ENCODE measurements around the gene AP1S3.

The AP1S3 gene

DNA sequence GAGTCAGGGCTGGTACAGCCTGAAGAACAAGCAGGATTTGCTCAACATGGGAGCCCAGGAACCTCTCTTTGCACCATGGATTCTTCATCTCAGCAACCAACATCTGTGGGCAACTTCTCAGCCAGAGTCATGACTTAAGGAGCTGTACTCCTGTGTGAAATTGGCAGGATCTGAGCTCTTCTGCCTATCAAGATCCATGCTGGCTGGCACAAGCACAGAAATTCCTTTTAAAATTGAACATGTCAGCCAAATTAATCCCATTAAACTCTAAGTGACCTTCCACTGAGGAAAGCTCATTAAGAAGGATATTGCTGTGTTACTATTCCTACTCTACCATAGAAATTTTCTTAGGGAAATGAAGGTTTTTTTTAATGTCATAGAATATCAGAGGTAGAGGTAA is 124.7 kb downstream of the AP1S3 start:
- DNase-seq = no peak

DNA sequence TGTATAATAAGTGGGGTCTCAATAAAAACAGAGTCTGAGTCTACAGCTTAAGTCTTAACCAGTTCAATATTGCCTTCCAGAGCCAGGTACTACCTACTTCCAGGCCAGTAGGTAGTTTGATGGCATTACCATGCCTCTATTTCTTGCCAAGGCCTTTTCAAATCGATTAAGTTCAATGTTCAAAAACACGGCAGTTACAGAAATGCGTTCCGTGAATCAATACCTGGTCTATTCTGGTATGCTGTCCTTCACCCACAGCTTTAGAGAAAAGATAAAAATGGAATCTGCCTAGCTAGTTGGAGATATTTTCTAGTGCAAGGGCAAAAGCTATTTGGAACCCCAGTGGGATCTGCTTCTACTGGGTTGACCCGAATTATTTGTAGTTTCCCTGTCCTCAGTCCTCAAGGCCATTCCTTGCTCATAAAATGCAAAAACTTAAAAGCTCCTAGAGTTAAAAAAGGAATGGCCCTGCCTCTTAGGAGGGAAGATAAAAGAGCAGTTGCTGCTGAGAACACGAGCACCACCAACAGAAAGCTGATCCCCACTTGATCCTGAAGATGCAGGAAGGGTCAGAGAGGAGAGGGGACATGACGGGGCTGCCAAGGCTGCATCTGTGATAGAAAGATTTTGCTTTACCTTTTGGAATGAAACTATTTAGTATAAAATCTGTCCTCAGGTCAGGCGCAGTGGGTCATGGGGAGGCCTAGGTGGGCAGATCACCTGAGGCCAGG is 125.6 kb downstream of the AP1S3 start:
- DNase-seq = no peak

All from activated effector memory CD4-positive, alpha-beta T cell treated with anti-CD3 and anti-CD28 coated beads, Interleukin-2, amount 50 U/mL, for 16 hours (primary cell).